UCSD-AML1 (cell line): ENCODE results near the gene GABRA5.
"Not testable (repeated sequence)": the region's sequence is repeated elsewhere in the genome, so short reads cannot be mapped to it uniquely, and the experiment has no call there.

Source experiments
- DNase-seq: peaks from one replicate; lab custom pipeline; 2025; ENCODE audit not compliant: unreplicated experiment; lab: John Stamatoyannopoulos, UW

GABRA5 gene

DNA sequence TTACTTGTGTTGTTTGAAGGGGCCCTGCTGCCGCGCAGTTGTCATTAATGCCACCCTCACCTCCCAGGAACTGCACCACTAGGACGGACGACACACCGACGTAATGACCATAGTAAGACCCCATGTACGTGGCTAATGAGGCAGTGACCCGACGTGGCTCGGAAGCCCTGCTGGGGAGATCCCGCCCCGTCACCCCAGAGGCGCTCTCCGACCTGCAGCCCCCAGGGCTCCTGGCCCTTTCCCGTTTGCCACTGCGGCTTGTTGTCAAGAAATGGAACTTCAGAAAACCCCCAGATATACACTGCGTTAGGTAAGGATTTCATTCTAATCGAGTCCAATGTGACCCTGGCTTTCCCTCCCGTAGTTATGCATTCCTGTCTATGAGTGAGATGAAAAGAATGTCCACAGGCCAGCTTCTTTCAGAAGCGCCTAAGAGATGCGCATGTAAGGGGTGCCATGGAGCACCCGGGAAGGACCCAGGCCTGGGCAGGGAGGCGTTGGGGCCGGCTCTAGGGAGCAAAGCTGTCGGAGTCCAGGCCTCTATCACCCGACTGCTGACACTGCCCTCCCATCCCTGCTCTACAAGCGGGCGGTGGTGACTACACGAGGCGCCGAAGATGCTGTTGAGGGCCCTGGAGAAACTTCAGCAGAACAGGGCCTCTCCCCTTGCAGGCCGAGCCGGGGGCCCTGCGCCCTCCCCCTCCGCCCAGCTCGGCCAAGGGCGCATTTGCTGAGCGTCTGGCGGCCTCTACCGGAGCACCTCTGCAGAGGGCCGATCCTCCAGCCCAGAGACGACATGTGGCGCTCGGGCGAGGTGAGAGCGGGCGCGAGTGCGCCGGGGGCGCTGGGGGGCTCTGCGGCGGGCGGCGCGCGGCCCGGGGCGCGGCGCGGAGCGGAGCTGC lies at the start of gene GABRA5:
Gene GABRA5 (plus strand): TSS at position 765 of the 902 bp plus-strand sequence. CDS start 2,187 bp downstream, outside the sequence.
- DNase-seq, result no peak

DNA sequence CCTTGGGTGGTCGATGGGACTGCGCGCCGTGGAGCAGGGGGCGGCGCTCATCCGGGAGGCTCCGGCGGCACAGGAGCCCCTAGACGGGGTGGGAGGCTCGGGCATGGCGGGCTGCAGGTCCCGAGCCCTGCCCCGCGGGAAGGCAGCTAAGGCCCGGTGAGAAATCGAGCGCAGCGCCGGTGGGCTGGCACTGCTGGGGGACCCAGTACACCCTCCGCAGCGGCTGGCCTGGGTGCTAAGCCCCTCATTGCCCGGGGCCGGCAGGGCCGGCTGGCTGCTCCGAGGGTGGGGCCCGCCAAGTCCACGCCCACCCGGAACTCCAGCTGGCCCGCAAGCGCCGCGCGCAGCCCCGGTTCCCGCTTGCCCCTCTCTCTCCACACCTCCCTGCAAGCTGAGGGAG lies 35.7 kb upstream of the GABRA5 start:
- not testable (repeated sequence) for DNase-seq

DNA sequence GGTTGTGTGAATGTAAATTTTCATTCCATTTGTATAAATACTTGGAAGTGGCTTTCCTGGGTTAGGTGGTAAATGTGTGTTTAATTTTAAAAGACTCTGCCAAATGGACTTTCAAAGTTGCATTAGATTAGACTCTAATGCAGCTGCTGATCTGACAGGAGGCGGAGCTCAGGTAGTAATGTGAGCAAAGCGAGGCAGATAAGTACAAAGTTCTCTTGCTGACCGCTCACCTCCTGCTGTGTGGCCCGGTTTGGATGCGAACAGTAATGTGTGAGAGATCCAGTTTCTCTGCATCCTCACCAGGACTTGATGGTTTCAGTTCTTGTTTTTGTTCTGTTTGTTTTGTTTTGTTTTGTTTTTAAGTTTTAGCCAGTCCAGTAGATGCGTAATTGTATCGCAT lies 34.9 kb upstream of the GABRA5 start:
- DNase-seq, result no peak

DNA sequence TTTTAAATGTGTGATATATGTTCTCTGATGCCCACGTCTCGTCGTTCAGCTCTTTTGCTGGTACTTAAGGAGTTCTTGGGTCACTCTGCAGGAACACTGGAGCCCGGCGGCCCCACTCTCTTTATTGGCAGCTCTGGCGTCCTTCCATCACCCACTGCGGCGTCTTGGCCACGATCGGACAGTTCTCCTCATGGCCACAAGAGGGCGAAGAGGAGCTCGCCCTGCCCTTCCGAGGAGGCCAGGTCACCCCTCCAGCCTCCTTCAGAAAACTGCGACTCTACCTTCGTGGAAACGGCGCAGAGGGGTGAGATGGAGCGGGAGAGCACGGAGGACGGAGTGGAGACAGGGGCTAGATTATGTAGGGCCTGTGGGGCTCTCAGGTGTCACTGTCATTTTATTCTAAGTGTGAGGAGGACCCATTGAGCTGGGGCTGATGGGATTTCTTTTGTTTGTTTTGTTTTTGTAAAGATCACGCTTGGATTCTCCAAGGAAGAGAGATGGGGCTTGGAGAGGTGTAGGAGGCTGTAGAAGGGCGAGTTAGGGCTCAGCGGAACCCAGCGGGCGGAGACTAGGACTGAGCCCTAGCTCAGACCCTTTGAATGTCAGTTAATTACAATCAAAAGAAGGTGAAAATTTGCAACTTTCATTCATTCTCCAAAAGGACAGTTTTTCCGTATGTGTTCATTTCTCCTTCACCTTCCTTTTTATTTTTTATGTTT lies 28.0 kb upstream of the GABRA5 start:
- DNase-seq, result no peak

DNA sequence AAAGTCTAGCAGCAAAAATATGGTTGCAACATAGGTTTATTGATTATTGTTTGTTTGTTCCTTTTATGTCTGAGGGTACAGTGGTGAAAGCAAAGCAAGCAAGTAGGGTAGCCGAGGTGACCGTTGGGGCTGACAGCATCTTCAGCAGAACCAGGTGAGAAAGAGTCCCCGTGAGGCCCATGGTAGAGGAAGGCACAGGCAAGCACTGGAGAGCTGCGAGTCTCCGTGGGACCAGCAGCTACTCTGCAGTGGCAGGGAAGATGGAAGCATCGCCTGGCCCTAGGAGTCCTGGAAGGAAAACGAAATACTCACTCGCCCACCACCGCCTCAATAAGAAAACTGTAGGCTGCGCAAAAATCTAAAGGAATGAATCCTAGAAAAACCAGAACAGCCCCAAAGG lies 25.3 kb upstream of the GABRA5 start:
- DNase-seq, result no peak

DNA sequence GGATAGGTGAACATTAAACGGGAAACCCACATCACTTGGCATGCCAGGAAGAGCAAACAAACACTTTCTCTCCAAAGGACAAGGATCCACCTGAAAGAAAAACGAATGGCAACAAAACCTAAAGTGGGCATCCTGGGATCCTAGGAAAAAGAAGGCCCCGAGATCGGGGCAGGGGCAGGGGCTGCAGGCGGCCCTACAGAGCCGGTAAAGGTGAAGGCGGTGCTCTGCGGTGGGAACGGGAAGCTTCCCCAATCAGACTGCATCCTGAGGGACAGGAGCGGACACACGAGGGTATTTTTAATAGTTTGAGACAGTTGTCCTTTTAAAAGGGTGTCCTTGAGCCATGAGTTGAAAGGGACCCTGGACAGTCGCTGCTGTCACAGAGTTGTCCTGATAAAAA lies 24.9 kb upstream of the GABRA5 start:
- no peak for DNase-seq

DNA sequence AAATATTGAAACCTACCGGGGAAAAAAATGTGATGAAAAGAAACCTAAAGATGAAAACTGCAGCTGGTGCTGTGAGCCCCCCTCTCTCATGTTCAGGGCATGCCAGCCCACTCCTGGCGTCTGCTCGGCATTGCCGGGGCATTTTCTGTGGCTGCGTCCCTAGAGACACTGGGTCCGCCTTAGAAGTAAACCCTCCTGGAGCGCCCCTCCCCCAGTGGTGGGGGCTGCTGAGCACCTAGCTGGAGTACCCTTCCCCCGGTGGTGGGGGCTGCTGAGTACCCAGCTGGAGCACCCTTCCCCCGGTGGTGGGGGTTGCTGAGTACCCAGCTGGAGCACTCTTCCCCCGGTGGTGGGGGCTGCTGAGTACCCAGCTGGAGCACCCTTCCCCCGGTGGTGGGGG lies 24.5 kb upstream of the GABRA5 start:
- no peak for DNase-seq

DNA sequence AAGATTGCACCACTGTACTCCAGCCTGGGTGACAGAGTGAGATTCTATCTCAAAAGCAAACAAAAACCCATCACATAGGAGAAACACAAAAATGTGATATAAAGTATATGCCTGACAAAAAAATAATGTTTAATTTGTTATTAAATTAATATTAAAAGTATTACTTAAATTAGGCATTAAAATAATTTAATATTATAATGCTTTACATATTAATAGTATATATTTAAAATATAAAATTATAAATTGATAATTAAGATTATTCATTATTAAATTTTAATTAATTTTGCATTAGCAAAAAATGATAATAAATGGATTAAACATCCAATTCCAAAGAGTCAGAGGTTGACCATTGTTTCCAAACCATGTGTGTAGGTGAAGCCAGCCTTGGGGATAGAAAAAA lies 22.0 kb upstream of the GABRA5 start:
- DNase-seq, result no peak

DNA sequence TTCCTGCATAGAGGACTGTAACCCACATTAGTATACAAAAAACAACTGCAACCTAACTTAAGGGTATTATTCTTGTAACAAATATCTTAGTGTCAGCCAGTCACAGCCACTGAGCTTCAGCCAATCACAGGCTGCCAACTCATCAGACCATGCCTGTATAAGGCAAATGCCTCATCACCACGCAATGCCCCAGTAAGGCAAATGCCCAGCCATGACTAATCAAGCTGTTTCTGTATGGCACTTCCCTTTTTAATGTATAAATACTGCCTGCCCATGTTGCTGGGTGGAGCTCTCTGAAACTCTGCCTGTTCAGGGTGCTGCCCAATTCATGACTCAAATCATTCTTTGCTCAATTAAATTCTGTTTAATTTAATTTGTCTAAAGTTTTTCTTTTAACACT lies 18.4 kb upstream of the GABRA5 start:
- no peak for DNase-seq

DNA sequence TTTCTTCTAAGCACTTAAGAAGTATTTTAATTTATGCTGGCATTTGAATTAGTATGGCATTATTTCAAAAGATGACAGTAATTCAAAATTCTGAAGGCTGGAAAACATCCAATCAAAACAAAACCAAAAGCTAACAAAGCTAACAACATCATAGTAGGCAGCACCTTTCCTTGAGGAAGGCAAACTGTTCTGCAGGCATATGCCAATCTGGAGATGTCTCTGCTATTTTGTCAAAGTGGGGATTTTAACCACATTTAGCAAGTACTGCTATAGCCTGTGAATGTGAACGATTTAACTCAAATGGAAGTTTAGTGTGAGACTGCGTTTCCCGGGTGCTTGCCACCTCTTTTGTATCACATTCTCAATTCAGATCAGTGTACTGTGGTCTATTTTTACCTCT lies 16.7 kb upstream of the GABRA5 start:
- no peak for DNase-seq

DNA sequence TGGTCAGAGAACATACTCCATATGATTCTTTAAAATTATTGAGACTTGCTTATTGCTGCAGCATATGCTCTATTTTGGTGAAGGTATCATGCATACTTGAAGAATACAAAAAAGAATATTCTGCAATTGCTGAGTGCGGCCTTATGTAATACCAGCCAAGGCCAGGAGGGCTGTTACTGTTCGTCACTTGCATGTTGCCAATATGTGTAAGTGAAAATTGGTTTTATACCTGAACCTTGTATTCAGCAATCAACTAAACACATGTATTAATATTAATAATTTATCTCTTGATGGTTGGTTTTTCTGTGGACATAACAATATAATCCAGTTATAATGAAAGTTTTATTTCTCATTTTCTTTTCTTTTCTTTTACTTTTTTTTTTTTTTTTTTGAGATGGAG lies 13.9 kb upstream of the GABRA5 start:
- DNase-seq, result no peak

DNA sequence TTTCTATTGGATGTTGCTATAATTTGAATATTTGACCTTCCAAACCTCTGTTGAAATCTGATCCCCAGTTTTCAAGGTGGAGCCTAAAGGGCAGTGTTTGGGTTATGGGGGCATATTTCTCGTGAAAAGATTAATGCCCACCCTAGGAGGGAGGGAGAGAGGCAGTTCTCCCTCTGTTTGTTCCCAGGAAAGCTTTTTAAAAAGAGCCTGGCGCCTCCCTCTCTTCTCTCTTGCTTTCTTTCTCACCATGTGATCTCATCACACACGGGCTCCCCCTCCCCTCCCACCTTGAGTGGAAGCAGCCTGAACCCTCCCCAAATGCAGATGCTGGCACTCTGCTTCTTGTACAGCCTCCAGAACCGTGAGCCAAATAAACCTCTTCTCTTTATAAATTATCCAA lies 12.4 kb upstream of the GABRA5 start:
- no peak for DNase-seq

DNA sequence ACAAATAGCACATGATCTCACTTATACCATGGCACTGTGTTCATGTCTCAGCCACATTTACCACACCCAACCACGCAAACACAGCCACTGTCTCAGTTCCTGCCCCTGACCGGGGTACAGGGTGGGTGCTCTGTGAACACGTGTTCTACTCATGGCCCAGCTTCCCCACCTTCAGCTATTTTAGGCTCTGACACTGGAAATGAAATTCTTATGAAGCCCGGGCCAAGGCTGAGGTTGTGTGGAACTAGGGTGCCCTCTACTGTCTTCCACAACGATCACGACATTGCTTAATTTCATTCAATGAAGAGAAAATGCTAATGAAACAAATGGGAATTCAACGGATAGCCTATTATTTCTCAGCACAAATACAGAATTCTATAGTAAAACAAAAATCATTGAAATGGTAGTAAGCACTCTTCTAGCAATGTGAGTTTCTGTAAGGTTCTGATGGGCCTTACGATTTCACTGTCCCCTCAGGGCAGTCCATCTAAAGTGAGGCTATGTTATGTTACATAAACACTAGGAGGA lies 2.1 kb upstream of the GABRA5 start:
- peak; percentile 37 for DNase-seq

DNA sequence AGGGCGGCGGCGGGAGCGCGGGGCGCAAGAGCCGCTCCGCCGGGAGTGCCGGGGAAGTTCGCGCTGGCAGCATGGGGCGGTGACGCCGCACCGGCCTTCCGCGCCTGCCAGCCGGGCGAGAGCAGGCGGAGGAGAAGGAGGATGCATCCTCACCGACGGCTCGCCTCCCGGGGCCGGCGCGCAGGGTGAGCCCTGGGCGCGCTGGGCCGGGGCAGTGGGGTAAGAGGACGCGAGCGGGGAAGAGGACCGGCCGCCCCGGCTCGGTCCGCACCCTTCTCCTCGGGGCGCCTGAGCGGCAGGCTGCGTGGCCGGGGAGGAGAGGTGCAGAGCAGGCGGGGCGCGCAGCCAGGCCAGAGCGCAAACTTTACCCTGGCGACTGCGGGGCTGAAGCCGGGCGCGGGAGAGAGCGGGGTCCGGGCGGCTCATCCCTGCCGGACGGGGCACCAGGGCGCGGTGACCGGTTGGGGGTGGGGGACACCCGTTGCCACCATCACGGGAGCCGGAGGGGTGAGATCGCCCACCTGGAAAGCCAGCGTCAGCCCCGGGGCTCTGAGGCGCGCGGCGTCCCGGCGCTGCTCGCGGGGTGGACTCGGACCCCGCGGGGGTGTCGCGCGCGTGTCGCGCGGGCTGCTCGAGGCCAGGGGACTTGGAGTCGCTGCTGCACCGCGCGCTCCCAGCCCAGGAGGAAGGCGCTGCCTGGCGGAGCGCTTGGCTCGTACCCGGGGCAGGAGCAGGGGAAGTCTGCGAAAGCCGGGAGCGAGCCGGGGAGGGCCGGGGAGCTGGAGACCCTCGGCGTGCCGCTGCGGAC lies 542 bp downstream of the GABRA5 start:
- no peak for DNase-seq

DNA sequence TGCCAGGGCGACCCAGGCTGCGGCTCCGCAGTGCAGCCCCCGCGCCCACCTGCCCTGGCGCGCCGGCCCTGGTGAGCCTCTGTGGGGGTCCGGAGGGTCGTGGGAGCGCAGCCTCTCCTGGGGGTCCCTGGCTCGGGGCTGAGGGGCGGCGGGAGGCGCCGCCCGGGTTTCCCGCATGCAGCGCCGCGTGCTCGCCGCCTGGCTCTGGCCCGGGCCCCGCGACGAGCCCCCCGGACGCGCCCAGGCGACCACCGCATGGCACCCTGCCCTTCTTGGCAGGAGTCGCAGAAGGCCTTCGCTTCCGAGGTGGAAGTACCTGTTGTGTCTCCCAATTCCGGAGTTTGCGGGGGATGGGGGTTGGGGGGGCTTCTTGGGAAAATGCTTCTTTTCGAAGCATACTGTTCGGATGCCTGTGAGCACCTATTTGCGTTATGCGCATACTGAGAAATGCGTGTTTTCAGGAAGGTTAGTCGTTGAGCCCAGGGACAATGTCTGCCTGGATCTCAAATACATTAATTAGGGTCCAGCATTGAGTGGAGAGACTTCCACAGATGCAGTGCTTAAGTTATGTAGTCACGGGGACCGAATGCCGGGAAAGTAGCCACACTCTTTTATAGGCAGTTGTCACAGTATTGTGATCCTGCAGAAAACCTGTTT lies 1.3 kb downstream of the GABRA5 start:
- DNase-seq, result no peak

DNA sequence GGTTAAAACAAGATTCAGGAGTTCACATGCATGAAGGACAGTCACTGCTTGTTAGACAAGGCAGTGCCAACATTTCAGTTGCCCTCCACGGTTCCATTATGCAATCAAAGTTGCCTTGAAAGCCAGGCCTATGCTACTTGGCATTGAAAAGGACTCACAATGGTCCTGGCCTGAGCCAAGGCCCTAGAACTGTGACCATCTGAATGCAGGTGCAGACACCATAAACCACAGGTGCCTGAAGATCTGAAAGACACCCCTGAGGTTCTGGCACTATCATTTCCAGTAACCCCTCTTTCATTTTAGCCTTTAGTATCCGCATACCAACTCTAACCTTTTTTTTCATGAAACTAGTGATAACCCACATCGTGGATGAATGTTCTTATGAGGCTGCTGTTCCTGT lies 2.8 kb downstream of the GABRA5 start:
- DNase-seq, result no peak

DNA sequence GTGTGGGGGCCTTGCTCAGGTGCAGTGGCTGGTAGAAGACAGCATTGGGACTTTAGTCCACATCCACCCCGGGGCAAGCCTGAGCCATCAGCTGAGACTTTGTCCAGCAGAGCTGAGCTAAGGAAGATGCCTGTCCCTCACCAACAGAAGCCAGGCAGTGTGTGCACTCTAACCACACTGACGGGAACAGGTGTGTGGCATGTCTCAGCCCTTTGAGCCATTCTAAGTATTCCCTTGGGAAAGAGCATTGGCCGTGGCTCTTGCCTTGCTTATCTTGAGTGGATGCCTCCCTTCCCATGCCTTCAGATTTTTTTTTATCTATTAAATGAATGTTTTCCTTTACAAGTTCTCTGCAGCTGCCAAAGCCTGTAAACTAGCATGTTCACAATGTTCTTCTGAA lies 3.5 kb downstream of the GABRA5 start:
- no peak for DNase-seq

DNA sequence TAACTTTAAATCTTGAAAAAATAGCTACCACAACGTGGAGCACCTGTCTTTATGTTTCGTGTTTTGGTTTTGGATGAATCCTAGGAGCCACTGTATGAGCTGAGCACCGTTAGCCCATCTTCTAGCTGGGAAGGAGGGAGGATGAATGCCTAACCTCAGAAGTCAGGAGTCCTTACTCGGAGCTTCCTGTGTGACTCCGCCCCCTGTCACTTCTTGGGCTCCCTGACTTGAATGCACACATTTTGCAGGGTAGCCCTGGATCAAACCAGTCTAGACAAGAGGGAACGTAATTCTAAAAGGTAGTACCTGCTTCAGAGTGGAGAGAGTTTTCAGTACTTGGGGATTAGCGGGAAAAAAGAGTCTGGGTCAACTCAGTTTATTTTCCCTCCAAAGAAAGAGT lies 5.3 kb downstream of the GABRA5 start:
- DNase-seq, result no peak

DNA sequence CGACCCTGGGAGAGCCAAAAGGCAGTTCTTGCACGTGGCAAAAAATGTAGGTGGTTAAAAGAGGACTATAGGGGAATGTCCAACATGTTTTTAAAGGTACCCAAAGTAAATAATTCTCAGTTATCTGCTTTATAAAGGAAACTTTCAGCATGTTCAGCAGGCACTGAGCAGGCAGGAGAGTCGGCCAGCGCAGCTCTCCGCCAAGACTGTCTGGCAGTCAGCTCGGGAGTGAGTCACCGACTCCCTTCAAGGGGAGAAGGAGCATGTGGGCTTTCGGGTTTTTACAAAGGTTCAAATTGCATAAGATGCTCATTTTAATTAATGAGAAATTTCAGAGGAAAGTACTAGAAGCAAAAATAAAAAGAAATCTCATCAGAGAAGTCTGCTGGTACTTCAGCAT lies 7.0 kb downstream of the GABRA5 start:
- DNase-seq, result no peak

DNA sequence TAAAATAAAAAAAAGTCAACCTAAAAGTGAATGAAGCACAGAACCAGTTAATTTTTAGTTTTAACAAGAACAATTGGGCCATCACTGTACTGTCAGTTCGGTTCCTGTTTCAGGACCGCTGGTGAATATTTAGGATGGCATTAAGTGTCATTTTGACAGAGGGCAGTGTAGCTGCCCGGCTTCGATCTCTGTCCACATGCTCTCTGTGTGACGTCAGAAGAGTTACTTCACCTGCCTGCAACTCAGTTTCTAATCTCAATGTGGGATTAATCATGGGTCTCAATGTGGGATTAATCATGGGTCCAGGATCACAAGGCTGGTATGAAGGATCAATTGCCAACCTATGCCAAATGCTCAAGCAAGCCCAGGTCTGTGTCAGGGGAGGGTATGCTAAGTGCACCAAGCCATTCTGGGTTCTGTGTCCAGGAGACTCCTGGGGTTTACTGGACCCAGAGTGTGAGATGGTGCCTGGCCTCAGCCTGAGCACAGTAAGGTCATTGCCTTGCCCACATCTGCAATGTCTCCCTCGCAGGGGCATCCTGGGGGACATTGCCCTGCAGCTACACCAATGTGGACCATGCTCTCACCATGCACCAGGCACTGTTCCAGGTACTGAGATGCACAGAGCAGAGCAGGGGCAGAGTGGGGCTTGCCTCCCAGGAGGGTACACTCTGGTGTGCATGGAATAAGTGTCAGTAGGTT lies 8.1 kb downstream of the GABRA5 start:
- DNase-seq, result no peak
